ENCODE results near the gene MTCL1.

DNA sequence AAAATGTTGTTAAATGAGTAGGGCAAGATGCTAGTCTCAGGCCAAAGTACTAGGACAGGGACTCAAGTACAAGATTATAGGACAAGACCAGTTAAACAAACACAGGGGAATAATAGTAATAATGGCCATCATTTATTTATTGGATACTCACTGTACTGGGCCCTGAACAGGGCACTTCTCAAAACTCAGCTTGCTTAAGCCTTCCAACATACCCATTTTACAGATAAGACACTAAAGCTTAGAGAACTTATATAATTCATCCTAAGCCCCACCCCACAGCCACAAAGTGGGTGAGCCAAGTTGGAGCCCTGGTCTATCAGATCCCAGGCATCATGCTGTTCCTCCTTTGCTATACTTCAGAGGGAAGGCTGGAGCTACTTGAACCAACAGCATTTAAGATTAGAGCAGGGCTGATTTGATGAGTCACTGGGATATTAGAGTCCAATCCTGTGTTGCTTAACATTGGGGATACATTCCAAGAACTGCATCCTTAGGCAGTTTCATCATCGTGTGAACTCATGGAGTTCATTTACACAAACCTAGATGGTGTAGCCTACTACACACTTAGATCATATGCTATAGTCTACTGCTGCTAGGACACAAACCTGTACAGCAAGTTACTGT is 153.6 kb downstream of the MTCL1 start:
- TF ChIP-seq EZH2 (IDR thresholded peaks at IDR 0.05; ENCODE audit: borderline replicate concordance, low read length) (no peak), CTCF (IDR thresholded peaks at IDR 0.05; ENCODE audit: low read length) (no peak)
